Neural progenitor cell (in vitro differentiated cells): ENCODE measurements around the gene TMEM87A. TPM values are rescaled to one million over a fixed set of nuclear protein-coding genes. Genes with fewer than 3 reads are reported as not detected.

Source experiments
- DNase-seq: peaks from one replicate; pipeline ENCODE4 v3.0.0-alpha.2; 2016; ENCODE audit warnings: low spot score
- H2AFZ ChIP-seq: fragments of 200-600 bp; sonication (generic); replicated peaks from 2 replicates; pipeline ENCODE4 v1.6.1; 2016; ENCODE audit warnings: antibody characterized with exemption
- H3F3A ChIP-seq: fragments of 200-600 bp; sonication (generic); 2 replicates; pipeline ENCODE4 v1.6.1; 2016; ENCODE audit warnings: antibody characterized with exemption, low read depth
- H3K27ac ChIP-seq: fragments of 200-600 bp; sonication (generic); 2 replicates; pipeline ENCODE4 v1.5.1; 2016; ENCODE audit warnings: mild to moderate bottlenecking
- H3K27me3 ChIP-seq: fragments of 200-600 bp; sonication (generic); 2 replicates; pipeline ENCODE4 v1.6.1; 2016; ENCODE audit warnings: mild to moderate bottlenecking, moderate library complexity
- H3K36me3 ChIP-seq: fragments of 200-600 bp; sonication (generic); 2 replicates; pipeline ENCODE4 v1.5.1; 2016
- H3K4me1 ChIP-seq: fragments of 200-600 bp; sonication (generic); 2 replicates; pipeline ENCODE4 v1.6.1; 2016; ENCODE audit warnings: mixed run types
- H3K4me2 ChIP-seq: fragments of 200-600 bp; sonication (generic); 2 replicates; pipeline ENCODE4 v1.6.1; 2016
- H3K4me3 ChIP-seq: fragments of 200-600 bp; sonication (generic); 2 replicates; pipeline ENCODE4 v1.5.1; 2016
- H3K79me2 ChIP-seq: fragments of 200-600 bp; sonication (generic); 2 replicates; pipeline ENCODE4 v1.6.1; 2016; ENCODE audit warnings: low read depth
- H3K9ac ChIP-seq: fragments of 200-600 bp; sonication (generic); 2 replicates; pipeline ENCODE4 v1.6.1; 2016
- H3K9me3 ChIP-seq: fragments of 200-600 bp; sonication (generic); 2 replicates; pipeline ENCODE4 v1.5.1; 2016; ENCODE audit warnings: low read depth
- H4K20me1 ChIP-seq: fragments of 200-600 bp; sonication (generic); 2 replicates; pipeline ENCODE4 v1.6.1; 2016; ENCODE audit warnings: low read depth
- H3K27ac Mint-ChIP-seq: 3 replicates; pipeline ENCODE4 v1.8.0; 2021; ENCODE audit warnings: mixed read lengths
- H3K27me3 Mint-ChIP-seq: 2 replicates; pipeline ENCODE4 v1.8.0; 2022; ENCODE audit warnings: low read depth, mild to moderate bottlenecking, inconsistent platforms, moderate library complexity, mixed read lengths; ENCODE audit not compliant: insufficient read depth
- H3K36me3 Mint-ChIP-seq: 3 replicates; pipeline ENCODE4 v1.8.0; 2021; ENCODE audit warnings: mixed read lengths
- H3K4me1 Mint-ChIP-seq: 3 replicates; pipeline ENCODE4 v1.8.0; 2021; ENCODE audit warnings: mixed read lengths
- H3K4me3 Mint-ChIP-seq: 3 replicates; pipeline ENCODE4 v1.8.0; 2021; ENCODE audit warnings: mild to moderate bottlenecking, moderate library complexity, mixed read lengths
- H3K9me3 Mint-ChIP-seq: 3 replicates; pipeline ENCODE4 v1.8.0; 2020; ENCODE audit warnings: mixed read lengths
- EZH2 ChIP-seq: fragments of 200-600 bp; sonication (generic); IDR thresholded peaks from 2 replicates; pipeline ENCODE4 v1.6.1; 2017; ENCODE audit warnings: antibody characterized with exemption, mild to moderate bottlenecking, moderate library complexity
- EZH2phosphoT487 ChIP-seq: fragments of 200-600 bp; sonication (generic); IDR thresholded peaks from 2 replicates; pipeline ENCODE4 v1.6.1; 2017; ENCODE audit warnings: antibody characterized with exemption
- microRNA counts: library from miRNA; unstranded; fragments of <30 nt; microRNA quantifications from one replicate; lab custom pipeline; 2016
- microRNA-seq: library from miRNA; unstranded; fragments of <30 nt; microRNA quantifications from one replicate; pipeline ENCODE4, GENCODE V29; 2016
- small RNA-seq: library from RNA; depleted of rRNA; stranded (forward); fragments of <200 nt; gene quantifications from one replicate; pipeline ENCODE3, GENCODE V24; 2015
- total RNA-seq: library from RNA; depleted of rRNA; stranded (reverse); fragments of >200 nt; gene quantifications from 2 replicates; pipeline ENCODE4 v1.2.3, GENCODE V29; 2015; ENCODE audit warnings: low replicate concordance
- TF ChIP-seq, protein P1 (sequence below): fragments of 200-600 bp; sonication (generic); IDR thresholded peaks from 2 replicates; pipeline ENCODE4 v1.5.1; 2017; ENCODE audit warnings: antibody characterized with exemption, mild to moderate bottlenecking

The TMEM87A gene
- total RNA-seq, 1 donor from 2014 or later: 47.0 TPM

DNA sequence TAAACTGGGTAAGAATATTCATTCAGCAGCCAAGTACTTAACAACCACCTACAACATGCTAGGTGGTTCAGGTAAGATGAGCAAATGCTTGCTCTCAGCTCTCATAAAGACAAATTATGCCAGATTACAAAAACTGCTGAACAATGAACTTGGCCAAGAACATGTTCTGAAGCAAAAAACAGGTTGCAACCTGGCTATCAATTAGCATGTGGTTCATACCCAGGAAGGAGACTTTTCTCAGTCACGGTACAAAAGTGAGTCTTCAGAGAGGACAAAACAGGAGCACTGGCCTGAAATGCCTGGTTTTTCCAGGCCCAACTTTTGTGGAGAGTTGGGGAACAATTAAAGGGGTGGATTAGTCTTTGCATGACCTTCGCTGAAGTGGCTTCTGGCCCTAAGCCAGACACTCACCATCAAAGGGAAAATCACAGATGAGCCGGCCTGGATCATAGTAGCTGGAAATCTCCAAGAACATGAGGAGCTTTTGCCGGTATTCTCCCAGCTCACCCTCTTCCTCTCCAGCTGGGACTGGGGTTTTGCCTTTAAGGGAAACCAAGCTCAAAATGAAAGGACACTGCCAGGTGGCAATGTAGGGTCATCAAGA lies 109.2 kb downstream of the TMEM87A start:
- no peaks in the 10 kb centered on the region for H3F3A ChIP-seq
- no peak for DNase-seq
- no peak overlapping the region for H2AFZ ChIP-seq
- no peak overlapping the region for H3K9ac ChIP-seq
- Mint-ChIP-seq H3K4me3 (no peak overlapping the region), H3K9me3 (no peaks in the 10 kb centered on the region), H3K27me3 (no peaks in the 10 kb centered on the region), H3K27ac (no peak overlapping the region), H3K4me1 (peaks cover 6% of the 10 kb centered on the region), H3K36me3 (peaks cover 34% of the 10 kb centered on the region)
- no peak overlapping the region for H3K27ac ChIP-seq
- no peak for TF ChIP-seq EZH2
- no peak for TF ChIP-seq EZH2phosphoT487
- TF ChIP-seq, protein P1, sequence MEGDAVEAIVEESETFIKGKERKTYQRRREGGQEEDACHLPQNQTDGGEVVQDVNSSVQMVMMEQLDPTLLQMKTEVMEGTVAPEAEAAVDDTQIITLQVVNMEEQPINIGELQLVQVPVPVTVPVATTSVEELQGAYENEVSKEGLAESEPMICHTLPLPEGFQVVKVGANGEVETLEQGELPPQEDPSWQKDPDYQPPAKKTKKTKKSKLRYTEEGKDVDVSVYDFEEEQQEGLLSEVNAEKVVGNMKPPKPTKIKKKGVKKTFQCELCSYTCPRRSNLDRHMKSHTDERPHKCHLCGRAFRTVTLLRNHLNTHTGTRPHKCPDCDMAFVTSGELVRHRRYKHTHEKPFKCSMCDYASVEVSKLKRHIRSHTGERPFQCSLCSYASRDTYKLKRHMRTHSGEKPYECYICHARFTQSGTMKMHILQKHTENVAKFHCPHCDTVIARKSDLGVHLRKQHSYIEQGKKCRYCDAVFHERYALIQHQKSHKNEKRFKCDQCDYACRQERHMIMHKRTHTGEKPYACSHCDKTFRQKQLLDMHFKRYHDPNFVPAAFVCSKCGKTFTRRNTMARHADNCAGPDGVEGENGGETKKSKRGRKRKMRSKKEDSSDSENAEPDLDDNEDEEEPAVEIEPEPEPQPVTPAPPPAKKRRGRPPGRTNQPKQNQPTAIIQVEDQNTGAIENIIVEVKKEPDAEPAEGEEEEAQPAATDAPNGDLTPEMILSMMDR: no peak
- no peaks in the 10 kb centered on the region for H3K4me1 ChIP-seq
- H3K9me3 ChIP-seq: no peaks in the 10 kb centered on the region
- no peaks in the 10 kb centered on the region for H3K79me2 ChIP-seq
- H4K20me1 ChIP-seq: no peaks in the 10 kb centered on the region
- no peak overlapping the region for H3K4me3 ChIP-seq
- H3K4me2 ChIP-seq: no peak overlapping the region
- no peaks in the 10 kb centered on the region for H3K27me3 ChIP-seq
- H3K36me3 ChIP-seq: peaks cover 4% of the 10 kb centered on the region

DNA sequence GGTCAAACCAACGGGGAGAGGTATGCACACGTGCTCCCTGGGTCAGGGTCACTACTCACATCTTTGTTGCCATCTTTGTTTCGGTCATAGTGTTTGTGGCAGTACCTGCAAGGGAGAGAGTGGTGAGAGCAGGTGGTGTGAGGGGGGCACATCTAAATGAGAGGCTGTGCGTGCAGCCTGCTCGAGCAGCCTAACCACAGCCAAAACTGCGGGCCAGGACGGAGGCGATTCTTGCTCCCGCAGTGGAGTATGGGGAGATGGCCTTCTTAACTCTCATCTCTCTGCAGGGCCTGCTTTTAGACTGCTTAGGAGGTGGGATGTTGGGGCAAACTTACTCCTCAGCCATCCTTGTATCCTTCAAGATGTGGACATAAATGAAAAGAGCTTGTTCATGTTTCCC lies 109.9 kb downstream of the TMEM87A start:
- no peaks in the 10 kb centered on the region for H3K27me3 Mint-ChIP-seq
- H3K27ac Mint-ChIP-seq: no peak overlapping the region
- no peak overlapping the region for H3K4me3 Mint-ChIP-seq
- H3K79me2 ChIP-seq: no peaks in the 10 kb centered on the region
- TF ChIP-seq EZH2phosphoT487: no peak
- TF ChIP-seq, protein P1: no peak
- TF ChIP-seq EZH2: no peak
- H3K9ac ChIP-seq: no peak overlapping the region
- H3K9me3 Mint-ChIP-seq: no peaks in the 10 kb centered on the region
- no peaks in the 10 kb centered on the region for H3F3A ChIP-seq
- peaks cover 38% of the 10 kb centered on the region for H3K36me3 Mint-ChIP-seq
- no peak overlapping the region for H3K4me3 ChIP-seq
- no peak for DNase-seq
- H3K36me3 ChIP-seq: peaks cover 4% of the 10 kb centered on the region
- no peaks in the 10 kb centered on the region for H3K4me1 ChIP-seq
- H3K4me2 ChIP-seq: no peak overlapping the region
- no peaks in the 10 kb centered on the region for H3K9me3 ChIP-seq
- H3K4me1 Mint-ChIP-seq: peaks cover 6% of the 10 kb centered on the region
- H2AFZ ChIP-seq: no peak overlapping the region
- no peak overlapping the region for H3K27ac ChIP-seq
- no peaks in the 10 kb centered on the region for H3K27me3 ChIP-seq
- no peaks in the 10 kb centered on the region for H4K20me1 ChIP-seq

MicroRNAs encoded within 50 kb of the gene (microRNA counts, 767-probe panel; counts per million panel counts)
- 460 counts per million, percentile 90 among the panel's probes with 10 or more counts for microRNA hsa-miR-627 (lab: Ali Mortazavi, UCI)

Small RNAs within 50 kb of the gene (microRNA-seq; reads per million reads assigned to microRNA genes)
- 7.3 reads per million, percentile 31 among the genes with 10 or more reads in this experiment for gene MIR627

Small RNAs within 50 kb of the gene (small RNA-seq; reads per million reads assigned to genes)
- gene MIR627: 0.07 reads per million

Other genes with a start within 250 kb of the TMEM87A start
- gene PLA2G4D, start 178.9 kb downstream of the TMEM87A start, total RNA-seq: not detected in 2 replicates
- gene PLA2G4F, start 116.8 kb downstream of the TMEM87A start, total RNA-seq: not detected in 2 replicates
- gene VPS39, start 65.1 kb downstream of the TMEM87A start, total RNA-seq: 55.3 and 66.9 TPM in 2 replicates
- 11.6 and 22.7 TPM in 2 replicates for gene GANC, start 232 bp downstream of the TMEM87A start, total RNA-seq
- 0.37 TPM in 1 of 2 replicates, not detected in the other for gene CAPN3, start 86.1 kb upstream of the TMEM87A start, total RNA-seq
- gene ZNF106, start 217.7 kb upstream of the TMEM87A start, total RNA-seq: 59.9 and 72.2 TPM in 2 replicates
- 69.6 and 96.3 TPM in 2 replicates for gene SNAP23, start 222.2 kb upstream of the TMEM87A start, total RNA-seq